ENCODE measurements around the gene MAP3K4.
A peak's percentile ranks its signal among the peaks of the same experiment; 100 is the strongest.

Gene MAP3K4

GRCh38 chr6:160986851-160987250 lies 4.7 kb upstream of the MAP3K4 start:
- no peaks in the 10 kb centered on the region for H3K36me3 ChIP-seq (replicated peaks)
- no peaks in the 10 kb centered on the region for H3K27me3 ChIP-seq (replicated peaks)
- TF ChIP-seq CTCF (IDR thresholded peaks at IDR 0.05; ENCODE audit: low read depth, low read length, missing control alignments) = no peak
- in situ Hi-C loops (cut with HindIII; ENCODE audit: low pct_ligation_motif_present, low sequenced_read_pairs) = no loop called here
- H3K4me3 ChIP-seq (ENCODE audit: low read depth, low read length) = no peak overlapping the region
- DNase-seq = no peak
- no peak overlapping the region for H3K27ac ChIP-seq

- in situ Hi-C loops (cut with HindIII; ENCODE audit: low pct_ligation_motif_present, low sequenced_read_pairs) = no loop called here
- Histone ChIP-seq H3K36me3 (replicated peaks) (no peaks in the 10 kb centered on the region), H3K27ac (no peak overlapping the region), H3K4me3 (ENCODE audit: low read depth, low read length) (no peak overlapping the region), H3K27me3 (replicated peaks) (no peaks in the 10 kb centered on the region)
- TF ChIP-seq CTCF (IDR thresholded peaks at IDR 0.05; ENCODE audit: low read depth, low read length, missing control alignments) = no peak
- DNase-seq = no peak
Observed at GRCh38 chr6:160987265-160987664, 4.3 kb upstream of the MAP3K4 start.

GRCh38 chr6:160990847-160991405 lies 643 bp upstream of the MAP3K4 start:
- in situ Hi-C loops (cut with HindIII; ENCODE audit: low pct_ligation_motif_present, low sequenced_read_pairs) = no loop called here
- no peaks in the 10 kb centered on the region for H3K27me3 ChIP-seq (replicated peaks)
- peak overlapping the region; percentile 84 for H3K4me3 ChIP-seq (ENCODE audit: low read depth, low read length)

GRCh38 chr6:160992061-160992979 lies 751 bp downstream of the MAP3K4 start:
- H3K36me3 ChIP-seq (replicated peaks) = no peaks in the 10 kb centered on the region
- H3K4me3 ChIP-seq (ENCODE audit: low read depth, low read length) = peak overlapping the region; percentile 84
- peak; percentile 62 for DNase-seq
- TF ChIP-seq CTCF (IDR thresholded peaks at IDR 0.05; ENCODE audit: low read depth, low read length, missing control alignments) = peak; percentile 78
- H3K27ac ChIP-seq = peak overlapping the region; percentile 88
- no peaks in the 10 kb centered on the region for H3K27me3 ChIP-seq (replicated peaks)
- in situ Hi-C loops (cut with HindIII; ENCODE audit: low pct_ligation_motif_present, low sequenced_read_pairs) = no loop called here

More at GRCh38 chr6:160990847-160991405, 643 bp upstream of the MAP3K4 start:
- no peaks in the 10 kb centered on the region for H3K36me3 ChIP-seq (replicated peaks)
- TF ChIP-seq CTCF (IDR thresholded peaks at IDR 0.05; ENCODE audit: low read depth, low read length, missing control alignments) = no peak
- DNase-seq = no peak
- H3K27ac ChIP-seq = peak overlapping the region; percentile 88

- H3K27ac ChIP-seq = no peak overlapping the region
- no peak for TF ChIP-seq CTCF (IDR thresholded peaks at IDR 0.05; ENCODE audit: low read depth, low read length, missing control alignments)
- no peak for DNase-seq
- H3K27me3 ChIP-seq (replicated peaks) = no peaks in the 10 kb centered on the region
- peak overlapping the region; percentile 84 for H3K4me3 ChIP-seq (ENCODE audit: low read depth, low read length)
- H3K36me3 ChIP-seq (replicated peaks) = no peaks in the 10 kb centered on the region
- in situ Hi-C loops (cut with HindIII; ENCODE audit: low pct_ligation_motif_present, low sequenced_read_pairs) = no loop called here
Observed at GRCh38 chr6:160992980-160993314, 1.4 kb downstream of the MAP3K4 start.

Data from brain microvascular endothelial cell (primary cell).